Calu3 (cell line): ENCODE data around the gene LRPPRC. TPM values are rescaled to one million over a fixed set of nuclear protein-coding genes. Genes with fewer than 3 reads are reported as not detected.

Source experiments
- BruUV-seq: library from RNA; stranded (reverse); fragments of 400-500 nt; replicated peaks from 2 replicates; lab custom pipeline; 2021; lab: Mats Ljungman, UMichigan
- CTCF ChIA-PET: fragments of 300-600 bp; sonication (Branson Sonifier 250); formaldehyde crosslinking; loops from one replicate; lab custom pipeline; 2022; ENCODE audit warnings: antibody characterized with exemption; lab: Charles Lee
- DNase-seq: peaks from one replicate; pipeline ENCODE4 v3.0.0; 2022
- H3K27ac Mint-ChIP-seq: one replicate; pipeline ENCODE4 v1.8.0; 2022; ENCODE audit warnings: mixed read lengths; ENCODE audit not compliant: unreplicated experiment
- H3K27me3 Mint-ChIP-seq: one replicate; pipeline ENCODE4 v1.8.0; 2022; ENCODE audit warnings: mixed read lengths; ENCODE audit not compliant: unreplicated experiment
- H3K36me3 Mint-ChIP-seq: one replicate; pipeline ENCODE4 v1.8.0; 2022; ENCODE audit warnings: mild to moderate bottlenecking, moderate library complexity, mixed read lengths; ENCODE audit not compliant: insufficient read depth, unreplicated experiment
- H3K4me1 Mint-ChIP-seq: one replicate; pipeline ENCODE4 v1.8.0; 2022; ENCODE audit warnings: mild to moderate bottlenecking, low read depth, mixed read lengths; ENCODE audit not compliant: unreplicated experiment
- H3K4me3 Mint-ChIP-seq: one replicate; pipeline ENCODE4 v1.8.0; 2022; ENCODE audit warnings: mild to moderate bottlenecking, low read depth, moderate library complexity, mixed read lengths; ENCODE audit not compliant: unreplicated experiment
- H3K9me3 Mint-ChIP-seq: one replicate; pipeline ENCODE4 v1.8.0; 2022; ENCODE audit warnings: low read depth, mixed read lengths; ENCODE audit not compliant: unreplicated experiment
- intact Hi-C: fragments of 100-400 bp; cut with micrococcal nuclease; formaldehyde crosslinking; loops from one replicate; pipeline ENCODE4 v1.10.0; 2022; ENCODE audit not compliant: unreplicated experiment
- total RNA-seq: library from RNA; stranded (reverse); gene quantifications from 2 replicates; pipeline ENCODE4 v1.2.3, GENCODE V29; 2022
- TF ChIP-seq, protein P1 (sequence below): fragments of 200-600 bp; IDR thresholded peaks from one replicate; pipeline ENCODE4 v1.8.0; 2022; ENCODE audit warnings: antibody characterized with exemption; ENCODE audit not compliant: unreplicated experiment

LRPPRC gene
- total RNA-seq, 1 experiment from 2014 or later: 120 TPM

DNA sequence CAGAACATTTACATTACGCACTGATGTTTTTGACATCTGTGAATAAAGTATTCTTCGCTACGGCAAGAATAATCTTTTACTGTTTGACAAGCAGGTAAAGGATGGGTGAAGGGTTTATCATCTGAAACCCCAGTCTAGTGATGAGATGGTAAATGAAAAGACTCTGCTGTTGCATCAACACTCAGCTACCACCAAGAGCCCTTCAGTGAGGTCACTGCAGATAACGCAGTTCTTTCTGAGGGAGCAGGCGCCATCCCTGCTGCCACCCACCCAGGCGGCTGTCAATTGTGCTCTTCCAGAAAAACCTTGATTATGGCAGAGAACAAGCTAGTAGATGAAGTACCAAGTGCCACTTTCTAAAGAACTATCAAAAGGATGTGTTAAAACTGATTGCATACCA lies 98.3 kb downstream of the LRPPRC start:
- H3K9me3 Mint-ChIP-seq: no peaks in the 10 kb centered on the region
- CTCF ChIA-PET: no interaction called here
- H3K27ac Mint-ChIP-seq: no peak overlapping the region
- H3K4me3 Mint-ChIP-seq: no peak overlapping the region
- DNase-seq: no peak
- no peaks in the 10 kb centered on the region for H3K27me3 Mint-ChIP-seq
- intact Hi-C loops: no loop called here
- TF ChIP-seq, protein P1, sequence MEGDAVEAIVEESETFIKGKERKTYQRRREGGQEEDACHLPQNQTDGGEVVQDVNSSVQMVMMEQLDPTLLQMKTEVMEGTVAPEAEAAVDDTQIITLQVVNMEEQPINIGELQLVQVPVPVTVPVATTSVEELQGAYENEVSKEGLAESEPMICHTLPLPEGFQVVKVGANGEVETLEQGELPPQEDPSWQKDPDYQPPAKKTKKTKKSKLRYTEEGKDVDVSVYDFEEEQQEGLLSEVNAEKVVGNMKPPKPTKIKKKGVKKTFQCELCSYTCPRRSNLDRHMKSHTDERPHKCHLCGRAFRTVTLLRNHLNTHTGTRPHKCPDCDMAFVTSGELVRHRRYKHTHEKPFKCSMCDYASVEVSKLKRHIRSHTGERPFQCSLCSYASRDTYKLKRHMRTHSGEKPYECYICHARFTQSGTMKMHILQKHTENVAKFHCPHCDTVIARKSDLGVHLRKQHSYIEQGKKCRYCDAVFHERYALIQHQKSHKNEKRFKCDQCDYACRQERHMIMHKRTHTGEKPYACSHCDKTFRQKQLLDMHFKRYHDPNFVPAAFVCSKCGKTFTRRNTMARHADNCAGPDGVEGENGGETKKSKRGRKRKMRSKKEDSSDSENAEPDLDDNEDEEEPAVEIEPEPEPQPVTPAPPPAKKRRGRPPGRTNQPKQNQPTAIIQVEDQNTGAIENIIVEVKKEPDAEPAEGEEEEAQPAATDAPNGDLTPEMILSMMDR: no peak
- peaks cover 47% of the 10 kb centered on the region for H3K36me3 Mint-ChIP-seq
- H3K4me1 Mint-ChIP-seq: no peaks in the 10 kb centered on the region
- BruUV-seq: no TSS peak

DNA sequence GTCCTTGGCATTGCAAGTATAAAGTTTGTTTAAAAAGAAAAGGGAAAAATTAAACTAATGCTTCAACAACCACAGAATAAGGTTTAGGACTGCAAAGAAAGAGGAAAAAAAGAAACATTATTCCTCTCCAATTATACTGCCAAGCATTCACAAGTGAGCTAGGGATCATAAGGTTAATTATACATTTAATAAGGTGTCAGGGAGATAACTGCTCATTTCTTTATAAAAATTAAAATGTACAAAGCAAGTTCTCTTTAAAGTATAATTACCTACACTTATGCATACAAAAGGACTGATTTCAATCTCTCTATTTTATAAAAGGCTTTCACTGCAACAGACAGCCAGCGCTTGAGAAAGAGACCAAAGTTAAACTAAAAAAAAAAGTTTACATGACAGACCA lies 98.9 kb downstream of the LRPPRC start:
- Mint-ChIP-seq H3K9me3 (no peaks in the 10 kb centered on the region), H3K4me1 (no peaks in the 10 kb centered on the region), H3K27me3 (no peaks in the 10 kb centered on the region), H3K27ac (no peak overlapping the region), H3K4me3 (no peak overlapping the region), H3K36me3 (peaks cover 50% of the 10 kb centered on the region)
- intact Hi-C loops: no loop called here
- no peak for DNase-seq
- CTCF ChIA-PET: no interaction called here
- TF ChIP-seq, protein P1: no peak
- BruUV-seq: no TSS peak

DNA sequence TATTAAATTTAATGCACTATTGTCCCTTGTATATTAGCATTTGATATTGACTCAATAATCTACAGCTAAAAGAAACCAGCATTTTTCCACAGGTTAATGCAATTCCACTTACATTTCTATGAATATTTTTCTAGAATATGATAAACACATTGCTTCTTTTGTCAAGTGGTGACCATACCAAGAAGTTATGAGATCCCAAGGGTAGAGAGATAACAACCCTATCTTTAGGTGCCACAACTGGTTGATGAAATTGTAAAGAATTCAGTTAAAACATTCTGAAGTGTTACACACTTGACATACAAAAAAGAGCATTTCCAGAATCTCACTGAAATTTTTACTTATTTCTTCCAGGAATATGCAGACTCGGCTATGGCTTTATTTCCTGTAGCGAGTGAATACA lies 101.0 kb downstream of the LRPPRC start:
- Mint-ChIP-seq H3K4me3 (no peak overlapping the region), H3K36me3 (peaks cover 48% of the 10 kb centered on the region), H3K27ac (peak overlapping the region; percentile 52), H3K4me1 (no peaks in the 10 kb centered on the region), H3K27me3 (no peaks in the 10 kb centered on the region), H3K9me3 (no peaks in the 10 kb centered on the region)
- CTCF ChIA-PET: no interaction called here
- TF ChIP-seq, protein P1: no peak
- DNase-seq: no peak
- intact Hi-C loops: no loop called here
- no TSS peak for BruUV-seq

DNA sequence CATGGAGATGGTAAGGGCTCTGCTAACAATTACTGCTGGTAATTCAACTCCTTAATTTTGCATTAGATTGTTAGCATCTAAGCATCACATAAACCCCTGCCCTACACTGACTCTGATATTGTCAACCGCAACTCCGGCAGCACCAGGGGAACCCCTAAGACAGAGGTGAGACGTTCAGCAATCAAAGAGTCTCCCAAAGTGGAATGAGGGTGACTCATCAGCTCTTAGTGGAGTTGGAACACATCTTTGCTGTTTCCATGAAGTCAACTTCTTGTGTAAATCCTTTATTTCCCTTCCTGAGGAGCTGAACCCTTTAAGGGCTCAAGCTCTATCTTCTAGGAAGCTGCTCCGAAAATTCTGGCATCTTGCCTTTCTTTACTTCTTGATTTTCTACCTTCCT lies 104.9 kb downstream of the LRPPRC start:
- CTCF ChIA-PET: no interaction called here
- H3K9me3 Mint-ChIP-seq: no peaks in the 10 kb centered on the region
- no peak overlapping the region for H3K4me3 Mint-ChIP-seq
- BruUV-seq: no TSS peak
- TF ChIP-seq, protein P1: no peak
- H3K27me3 Mint-ChIP-seq: no peaks in the 10 kb centered on the region
- peaks cover 56% of the 10 kb centered on the region for H3K36me3 Mint-ChIP-seq
- no peaks in the 10 kb centered on the region for H3K4me1 Mint-ChIP-seq
- H3K27ac Mint-ChIP-seq: no peak overlapping the region
- no peak for DNase-seq
- intact Hi-C loops: no loop called here
